Neural progenitor cell (in vitro differentiated cells): ENCODE measurements around the gene ZNF516. TPM values are rescaled to one million over a fixed set of nuclear protein-coding genes. Genes with fewer than 3 reads are reported as not detected.
A peak's percentile ranks its signal among the peaks of the same experiment; 100 is the strongest.

Source experiments
- DNase-seq: peaks from one replicate; pipeline ENCODE4 v3.0.0-alpha.2; 2016; ENCODE audit warnings: low spot score
- H2AFZ ChIP-seq: fragments of 200-600 bp; sonication (generic); replicated peaks from 2 replicates; pipeline ENCODE4 v1.6.1; 2016; ENCODE audit warnings: antibody characterized with exemption
- H3F3A ChIP-seq: fragments of 200-600 bp; sonication (generic); 2 replicates; pipeline ENCODE4 v1.6.1; 2016; ENCODE audit warnings: antibody characterized with exemption, low read depth
- H3K27ac ChIP-seq: fragments of 200-600 bp; sonication (generic); 2 replicates; pipeline ENCODE4 v1.5.1; 2016; ENCODE audit warnings: mild to moderate bottlenecking
- H3K27me3 ChIP-seq: fragments of 200-600 bp; sonication (generic); 2 replicates; pipeline ENCODE4 v1.6.1; 2016; ENCODE audit warnings: mild to moderate bottlenecking, moderate library complexity
- H3K36me3 ChIP-seq: fragments of 200-600 bp; sonication (generic); 2 replicates; pipeline ENCODE4 v1.5.1; 2016
- H3K4me1 ChIP-seq: fragments of 200-600 bp; sonication (generic); 2 replicates; pipeline ENCODE4 v1.6.1; 2016; ENCODE audit warnings: mixed run types
- H3K4me2 ChIP-seq: fragments of 200-600 bp; sonication (generic); 2 replicates; pipeline ENCODE4 v1.6.1; 2016
- H3K4me3 ChIP-seq: fragments of 200-600 bp; sonication (generic); 2 replicates; pipeline ENCODE4 v1.5.1; 2016
- H3K79me2 ChIP-seq: fragments of 200-600 bp; sonication (generic); 2 replicates; pipeline ENCODE4 v1.6.1; 2016; ENCODE audit warnings: low read depth
- H3K9ac ChIP-seq: fragments of 200-600 bp; sonication (generic); 2 replicates; pipeline ENCODE4 v1.6.1; 2016
- H3K9me3 ChIP-seq: fragments of 200-600 bp; sonication (generic); 2 replicates; pipeline ENCODE4 v1.5.1; 2016; ENCODE audit warnings: low read depth
- H4K20me1 ChIP-seq: fragments of 200-600 bp; sonication (generic); 2 replicates; pipeline ENCODE4 v1.6.1; 2016; ENCODE audit warnings: low read depth
- H3K27ac Mint-ChIP-seq: 3 replicates; pipeline ENCODE4 v1.8.0; 2021; ENCODE audit warnings: mixed read lengths
- H3K27me3 Mint-ChIP-seq: 2 replicates; pipeline ENCODE4 v1.8.0; 2022; ENCODE audit warnings: low read depth, mild to moderate bottlenecking, inconsistent platforms, moderate library complexity, mixed read lengths; ENCODE audit not compliant: insufficient read depth
- H3K36me3 Mint-ChIP-seq: 3 replicates; pipeline ENCODE4 v1.8.0; 2021; ENCODE audit warnings: mixed read lengths
- H3K4me1 Mint-ChIP-seq: 3 replicates; pipeline ENCODE4 v1.8.0; 2021; ENCODE audit warnings: mixed read lengths
- H3K4me3 Mint-ChIP-seq: 3 replicates; pipeline ENCODE4 v1.8.0; 2021; ENCODE audit warnings: mild to moderate bottlenecking, moderate library complexity, mixed read lengths
- H3K9me3 Mint-ChIP-seq: 3 replicates; pipeline ENCODE4 v1.8.0; 2020; ENCODE audit warnings: mixed read lengths
- CTCF ChIP-seq: fragments of 200-600 bp; sonication (generic); IDR thresholded peaks from 2 replicates; pipeline ENCODE4 v1.5.1; 2017; ENCODE audit warnings: antibody characterized with exemption, mild to moderate bottlenecking
- EZH2 ChIP-seq: fragments of 200-600 bp; sonication (generic); IDR thresholded peaks from 2 replicates; pipeline ENCODE4 v1.6.1; 2017; ENCODE audit warnings: antibody characterized with exemption, mild to moderate bottlenecking, moderate library complexity
- EZH2phosphoT487 ChIP-seq: fragments of 200-600 bp; sonication (generic); IDR thresholded peaks from 2 replicates; pipeline ENCODE4 v1.6.1; 2017; ENCODE audit warnings: antibody characterized with exemption
- total RNA-seq: library from RNA; depleted of rRNA; stranded (reverse); fragments of >200 nt; gene quantifications from 2 replicates; pipeline ENCODE4 v1.2.3, GENCODE V29; 2015; ENCODE audit warnings: low replicate concordance

The ZNF516 gene
- total RNA-seq, 1 donor from 2014 or later = 45.5 TPM

GRCh38 chr18:76452357-76452756 is 42.7 kb downstream of the ZNF516 start:
- Mint-ChIP-seq H3K9me3 (no peaks in the 10 kb centered on the region), H3K4me1 (peaks cover 88% of the 10 kb centered on the region), H3K27ac (peak overlapping the region; percentile 59), H3K27me3 (peaks cover 10% of the 10 kb centered on the region), H3K4me3 (peak overlapping the region; percentile 84), H3K36me3 (peaks cover 3% of the 10 kb centered on the region)
- Histone ChIP-seq H3K4me1 (peaks cover 84% of the 10 kb centered on the region), H3K27ac (peak overlapping the region; percentile 35), H3F3A (peaks cover 61% of the 10 kb centered on the region), H3K27me3 (no peaks in the 10 kb centered on the region), H4K20me1 (peaks cover 100% of the 10 kb centered on the region), H3K9ac (no peak overlapping the region), H3K9me3 (no peaks in the 10 kb centered on the region), H3K4me3 (peak overlapping the region; percentile 49), H3K4me2 (peak overlapping the region; percentile 83), H3K36me3 (no peaks in the 10 kb centered on the region), H2AFZ (no peak overlapping the region), H3K79me2 (peaks cover 100% of the 10 kb centered on the region)
- no peak for DNase-seq
- no peak for TF ChIP-seq EZH2
- TF ChIP-seq CTCF = no peak
- no peak for TF ChIP-seq EZH2phosphoT487

GRCh38 chr18:76451396-76452331 is 43.4 kb downstream of the ZNF516 start:
- Histone ChIP-seq H3K4me2 (peak overlapping the region; percentile 83), H3K4me1 (peaks cover 84% of the 10 kb centered on the region), H4K20me1 (peaks cover 100% of the 10 kb centered on the region), H3F3A (peaks cover 54% of the 10 kb centered on the region), H3K36me3 (no peaks in the 10 kb centered on the region), H3K27ac (peak overlapping the region; percentile 72), H3K4me3 (peak overlapping the region; percentile 49), H3K9me3 (no peaks in the 10 kb centered on the region), H3K9ac (no peak overlapping the region), H2AFZ (no peak overlapping the region), H3K27me3 (no peaks in the 10 kb centered on the region), H3K79me2 (peaks cover 100% of the 10 kb centered on the region)
- no peaks in the 10 kb centered on the region for H3K9me3 Mint-ChIP-seq
- peaks cover 3% of the 10 kb centered on the region for H3K36me3 Mint-ChIP-seq
- peak overlapping the region; percentile 59 for H3K27ac Mint-ChIP-seq
- DNase-seq = peak; percentile 68
- peaks cover 10% of the 10 kb centered on the region for H3K27me3 Mint-ChIP-seq
- TF ChIP-seq EZH2 = no peak
- H3K4me1 Mint-ChIP-seq = peaks cover 88% of the 10 kb centered on the region
- H3K4me3 Mint-ChIP-seq = peak overlapping the region; percentile 84

GRCh38 chr18:76450452-76451395 is 44.3 kb downstream of the ZNF516 start:
- Histone ChIP-seq H3K27ac (peak overlapping the region; percentile 72), H2AFZ (no peak overlapping the region), H3K79me2 (peaks cover 100% of the 10 kb centered on the region), H3K9me3 (no peaks in the 10 kb centered on the region), H3K27me3 (no peaks in the 10 kb centered on the region), H3K36me3 (no peaks in the 10 kb centered on the region), H3K4me1 (peaks cover 84% of the 10 kb centered on the region), H3F3A (peaks cover 45% of the 10 kb centered on the region), H3K4me2 (peak overlapping the region; percentile 83), H3K9ac (no peak overlapping the region), H3K4me3 (peak overlapping the region; percentile 49), H4K20me1 (peaks cover 100% of the 10 kb centered on the region)
- peak overlapping the region; percentile 84 for H3K4me3 Mint-ChIP-seq
- peaks cover 10% of the 10 kb centered on the region for H3K27me3 Mint-ChIP-seq
- H3K36me3 Mint-ChIP-seq = peaks cover 3% of the 10 kb centered on the region
- peaks cover 88% of the 10 kb centered on the region for H3K4me1 Mint-ChIP-seq
- TF ChIP-seq CTCF (no peak), EZH2 (no peak), EZH2phosphoT487 (no peak)
- peak; percentile 60 for DNase-seq
- no peaks in the 10 kb centered on the region for H3K9me3 Mint-ChIP-seq
- H3K27ac Mint-ChIP-seq = peak overlapping the region; percentile 26
